Measurements from ENCODE around the gene LGALS3BP. TPM values are rescaled to one million over a fixed set of nuclear protein-coding genes. Genes with fewer than 3 reads are reported as not detected.

LGALS3BP gene
- total RNA-seq, 1 donor from 2014 or later: 365 TPM

DNA sequence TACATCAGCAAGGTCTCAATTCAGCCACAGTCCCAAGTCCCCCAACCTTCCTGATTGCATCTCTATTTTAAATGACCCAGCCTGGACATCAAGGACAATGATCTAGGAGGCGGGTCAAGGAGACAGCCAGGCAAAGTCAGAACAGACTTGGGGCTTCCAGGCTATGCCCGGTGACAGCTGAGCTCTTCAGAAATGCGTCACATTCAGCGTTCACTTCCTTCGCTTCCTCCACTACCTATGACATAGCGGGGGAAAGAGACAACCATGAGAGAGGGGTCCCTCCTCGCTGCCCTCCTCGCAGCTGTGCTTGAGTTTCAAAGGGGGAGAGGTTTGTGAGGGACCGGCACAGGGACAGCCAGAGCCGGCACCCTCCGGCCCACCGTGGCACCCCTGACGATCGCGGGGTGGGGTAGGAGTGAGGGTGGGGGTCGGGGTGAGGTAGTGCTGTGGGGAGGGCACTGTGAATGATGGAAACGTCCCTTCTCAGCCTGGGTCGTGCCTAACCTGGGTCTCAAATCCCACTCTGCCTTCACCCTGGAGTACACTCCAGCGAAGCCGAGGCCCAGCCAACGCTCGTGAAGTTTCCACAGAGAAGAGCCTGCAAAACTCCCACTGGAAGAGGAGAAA is 12.3 kb upstream of the LGALS3BP start:
- intact Hi-C loops (cut with DNase I): loop anchor here (2.0 to 5.0 kb wide), 2 partner anchors 51 to 400 kb away; no protein-coding TSS in a partner anchor

DNA sequence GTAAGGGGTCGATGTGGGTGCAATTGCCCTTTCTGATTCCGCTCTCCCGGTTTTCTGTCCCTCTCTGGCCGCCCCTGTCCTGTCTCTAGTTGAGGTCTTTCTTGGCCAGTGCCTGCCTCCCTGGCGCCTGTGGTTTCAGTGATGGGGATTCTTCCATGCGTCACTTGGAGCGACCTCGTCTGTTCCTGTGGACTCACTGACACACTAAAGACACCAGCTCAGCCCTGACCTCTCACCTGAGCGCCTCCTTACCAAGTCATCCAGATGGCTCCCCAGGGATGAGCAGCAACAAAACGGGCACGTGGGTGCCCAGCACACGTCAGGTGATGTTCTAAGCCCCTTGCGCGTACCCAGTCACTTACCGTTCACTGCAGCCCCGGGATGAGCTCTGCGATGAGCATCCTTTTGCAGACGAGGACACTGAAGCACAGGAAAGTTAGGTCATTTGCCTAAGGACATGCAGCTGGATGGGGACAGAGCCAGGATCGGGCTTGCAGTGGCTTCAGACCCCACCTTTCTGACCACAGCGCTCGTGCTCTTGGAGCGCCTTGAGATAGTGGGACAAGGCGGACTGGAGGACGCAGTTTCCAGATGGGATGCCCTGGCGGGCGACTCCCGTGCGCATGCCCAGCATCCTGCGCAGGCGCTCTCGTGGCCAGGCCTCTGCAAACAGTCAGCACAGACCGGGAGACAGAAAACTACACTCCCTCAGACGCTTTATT is 11.5 kb upstream of the LGALS3BP start:
- Histone ChIP-seq H3K27me3 (no peaks in the 10 kb centered on the region), H3K4me3 (no peak overlapping the region), H3K9me3 (no peaks in the 10 kb centered on the region), H3K4me1 (peaks cover 2 to 5% of the 10 kb centered on the region in 2 donors), H3K36me3 (peaks cover 50 to 57% of the 10 kb centered on the region in 2 donors), H3K27ac (no peak overlapping the region)
- peak in 1 of 2 donors; percentile 56 for DNase-seq (ENCODE audit: low spot score in 2 of 2)
- TF ChIP-seq, protein P1, sequence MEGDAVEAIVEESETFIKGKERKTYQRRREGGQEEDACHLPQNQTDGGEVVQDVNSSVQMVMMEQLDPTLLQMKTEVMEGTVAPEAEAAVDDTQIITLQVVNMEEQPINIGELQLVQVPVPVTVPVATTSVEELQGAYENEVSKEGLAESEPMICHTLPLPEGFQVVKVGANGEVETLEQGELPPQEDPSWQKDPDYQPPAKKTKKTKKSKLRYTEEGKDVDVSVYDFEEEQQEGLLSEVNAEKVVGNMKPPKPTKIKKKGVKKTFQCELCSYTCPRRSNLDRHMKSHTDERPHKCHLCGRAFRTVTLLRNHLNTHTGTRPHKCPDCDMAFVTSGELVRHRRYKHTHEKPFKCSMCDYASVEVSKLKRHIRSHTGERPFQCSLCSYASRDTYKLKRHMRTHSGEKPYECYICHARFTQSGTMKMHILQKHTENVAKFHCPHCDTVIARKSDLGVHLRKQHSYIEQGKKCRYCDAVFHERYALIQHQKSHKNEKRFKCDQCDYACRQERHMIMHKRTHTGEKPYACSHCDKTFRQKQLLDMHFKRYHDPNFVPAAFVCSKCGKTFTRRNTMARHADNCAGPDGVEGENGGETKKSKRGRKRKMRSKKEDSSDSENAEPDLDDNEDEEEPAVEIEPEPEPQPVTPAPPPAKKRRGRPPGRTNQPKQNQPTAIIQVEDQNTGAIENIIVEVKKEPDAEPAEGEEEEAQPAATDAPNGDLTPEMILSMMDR (IDR thresholded peaks at IDR 0.05): no peak
- intact Hi-C loops (cut with DNase I): loop anchor here (5.0 kb wide), 1 partner anchor 401 kb away; no protein-coding TSS in a partner anchor

More for the DNA sequence above, 12.3 kb upstream of the LGALS3BP start:
- H3K27me3 ChIP-seq: no peaks in the 10 kb centered on the region
- H3K4me1 ChIP-seq: peaks cover 2 to 7% of the 10 kb centered on the region in 2 donors
- H3K36me3 ChIP-seq: peaks cover 58 to 65% of the 10 kb centered on the region in 2 donors
- H3K9me3 ChIP-seq: no peaks in the 10 kb centered on the region
- H3K4me3 ChIP-seq: no peak overlapping the region
- DNase-seq (ENCODE audit: low spot score in 2 of 2): peak in 1 of 2 donors; percentile 55
- no peak overlapping the region for H3K27ac ChIP-seq
- TF ChIP-seq, protein P1 (IDR thresholded peaks at IDR 0.05): no peak

DNA sequence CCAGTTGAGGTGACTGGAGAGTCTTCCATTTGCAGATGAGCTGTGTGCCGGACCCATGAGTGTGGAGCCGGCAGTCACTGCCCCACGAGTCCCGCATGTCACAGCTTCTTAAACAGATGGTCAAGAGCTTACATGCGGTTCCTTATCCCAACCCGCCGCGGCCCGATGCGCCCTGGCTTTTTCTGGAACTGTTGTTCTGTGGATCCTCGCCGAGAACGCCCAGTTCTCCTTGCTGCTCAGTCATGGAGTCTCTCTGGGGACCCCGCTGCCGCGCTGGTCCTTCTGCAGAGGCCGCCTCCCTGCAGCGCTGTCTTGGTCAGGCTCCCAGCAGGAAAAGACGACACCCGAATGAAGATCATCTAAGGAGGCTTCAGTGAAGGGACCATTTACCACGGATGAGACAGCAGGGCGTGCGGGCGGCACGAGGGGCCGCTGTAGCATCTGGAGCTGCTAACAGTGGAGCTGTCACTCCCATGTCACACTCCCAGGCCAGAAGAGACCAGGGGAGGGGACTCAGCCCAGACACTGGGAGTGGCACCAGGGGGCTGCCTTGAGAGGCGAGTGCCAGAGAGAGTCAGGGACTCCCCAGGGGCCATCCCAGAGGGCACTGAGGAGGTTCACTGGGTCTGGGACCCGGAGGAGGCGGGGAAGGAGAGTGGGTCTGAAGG is 10.8 kb upstream of the LGALS3BP start:
- Histone ChIP-seq H3K36me3 (peaks cover 47 to 50% of the 10 kb centered on the region in 2 donors), H3K4me1 (peaks cover 2 to 4% of the 10 kb centered on the region in 2 donors), H3K27me3 (no peaks in the 10 kb centered on the region), H3K27ac (no peak overlapping the region), H3K4me3 (no peak overlapping the region), H3K9me3 (no peaks in the 10 kb centered on the region)
- intact Hi-C loops (cut with DNase I): loop anchor here (5.0 kb wide), 1 partner anchor 402 kb away; no protein-coding TSS in a partner anchor
- TF ChIP-seq, protein P1 (IDR thresholded peaks at IDR 0.05): no peak
- no peak for DNase-seq (ENCODE audit: low spot score in 2 of 2)

DNA sequence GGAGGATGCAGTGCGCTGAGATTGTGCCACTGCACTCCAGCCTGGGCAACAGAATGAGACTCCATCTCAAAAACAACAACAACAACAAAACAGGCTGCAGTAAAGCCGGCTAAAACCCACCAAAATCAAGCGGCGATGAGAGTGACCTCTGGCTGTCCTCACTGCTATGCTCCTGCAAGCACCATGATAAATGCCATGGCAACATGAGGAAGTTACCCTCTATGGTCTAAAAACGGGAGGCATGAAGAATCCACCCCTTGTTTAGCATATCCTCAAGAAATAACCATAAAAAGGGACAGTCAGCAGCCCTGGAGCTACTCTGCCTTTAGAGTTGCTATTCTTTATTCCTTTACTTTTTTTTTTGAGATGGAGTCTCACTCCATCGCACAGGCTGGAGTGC is 8.4 kb upstream of the LGALS3BP start:
- no peak overlapping the region for H3K27ac ChIP-seq
- H3K36me3 ChIP-seq: peaks cover 28 to 31% of the 10 kb centered on the region in 2 donors
- TF ChIP-seq, protein P1 (IDR thresholded peaks at IDR 0.05): no peak
- peaks cover 2 to 4% of the 10 kb centered on the region in 2 donors for H3K4me1 ChIP-seq
- H3K4me3 ChIP-seq: no peak overlapping the region
- intact Hi-C loops (cut with DNase I): no loop called here
- no peaks in the 10 kb centered on the region for H3K27me3 ChIP-seq
- no peak for DNase-seq (ENCODE audit: low spot score in 2 of 2)
- H3K9me3 ChIP-seq: no peaks in the 10 kb centered on the region

DNA sequence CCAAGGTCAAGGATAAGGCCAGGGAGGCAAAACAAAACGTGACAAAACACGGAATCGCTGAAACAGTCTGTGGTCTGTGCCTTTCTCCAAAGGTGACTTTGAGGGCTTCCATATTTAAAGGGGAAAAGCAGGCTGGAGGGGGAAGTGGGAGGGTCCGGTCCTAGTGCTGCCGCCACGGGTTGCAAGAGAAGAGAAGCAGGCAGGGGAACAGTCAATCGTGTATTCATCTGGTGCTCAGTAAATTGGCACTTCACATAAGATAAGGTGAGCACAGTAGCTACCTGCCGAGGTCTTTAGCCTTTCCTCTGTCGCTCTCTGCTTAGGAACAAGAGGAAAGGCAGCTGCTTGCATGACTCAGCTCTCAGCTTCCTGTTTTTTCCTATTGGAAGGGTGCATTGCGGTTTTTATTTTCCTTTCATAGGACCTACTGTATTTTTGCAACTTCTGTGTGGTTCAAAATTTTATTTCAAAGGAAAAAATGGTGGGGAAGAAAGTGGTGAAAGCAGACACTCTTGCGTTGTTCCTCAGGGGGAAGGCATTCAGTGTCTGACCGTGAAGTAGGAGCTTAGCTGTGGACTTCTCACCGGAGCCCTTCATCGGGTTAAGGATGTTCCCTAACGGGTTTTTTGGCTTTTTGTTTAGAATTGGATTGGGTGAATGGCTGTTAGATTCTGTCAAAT is 7.1 kb upstream of the LGALS3BP start:
- Histone ChIP-seq H3K27me3 (no peaks in the 10 kb centered on the region), H3K9me3 (no peaks in the 10 kb centered on the region), H3K4me3 (peak overlapping the region; percentile 41 to 53), H3K27ac (peak overlapping the region; percentile 31 to 62), H3K36me3 (peaks cover 16 to 19% of the 10 kb centered on the region in 2 donors), H3K4me1 (peaks cover 2 to 4% of the 10 kb centered on the region in 2 donors)
- intact Hi-C loops (cut with DNase I): no loop called here
- TF ChIP-seq, protein P1 (IDR thresholded peaks at IDR 0.05): no peak
- no peak for DNase-seq (ENCODE audit: low spot score in 2 of 2)

Measured in ascending aorta (tissue), 2 donors.